Liver (tissue), 9 donors: ENCODE results near the gene FAM53B. TPM values are rescaled to one million over a fixed set of nuclear protein-coding genes. Genes with fewer than 3 reads are reported as not detected.
A peak's percentile ranks its signal among the peaks of the same experiment; 100 is the strongest.

Experiments
- DNase-seq: peaks from one replicate; pipeline ENCODE4 v3.0.0-alpha.2; 2017; ENCODE audit warnings: low spot score
- H3K27ac ChIP-seq, 2 donors: one replicate each; pipeline ENCODE4 v1.7.0; 2013; ENCODE audit warnings: inconsistent platforms in 2 of 2, low read length in 2 of 2, control low read depth in 1 of 2, low read depth in 1 of 2, mild to moderate bottlenecking in 1 of 2
- H3K27me3 ChIP-seq, 4 donors: one replicate each; pipeline versions ENCODE4 v1.6.1 to v1.7.0; 2013; ENCODE audit warnings: low read length in 3 of 4, inconsistent platforms in 1 of 4, mild to moderate bottlenecking in 1 of 4, moderate library complexity in 1 of 4; ENCODE audit not compliant: control insufficient read depth in 4 of 4, insufficient read depth in 4 of 4
- H3K36me3 ChIP-seq, 4 donors: one replicate each; pipeline versions ENCODE4 v1.6.1 to v1.7.0; 2013; ENCODE audit warnings: low read length in 3 of 4, mild to moderate bottlenecking in 3 of 4, low read depth in 1 of 4, moderate library complexity in 1 of 4; ENCODE audit not compliant: control insufficient read depth in 4 of 4, insufficient read depth in 3 of 4
- H3K4me1 ChIP-seq, 4 donors: one replicate each; pipeline versions ENCODE4 v1.6.1 to v1.7.0; 2013; ENCODE audit warnings: low read length in 3 of 4, mild to moderate bottlenecking in 3 of 4, moderate library complexity in 1 of 4; ENCODE audit not compliant: control insufficient read depth in 4 of 4, insufficient read depth in 4 of 4
- H3K4me3 ChIP-seq, 3 donors: one replicate each; pipeline versions ENCODE4 v1.6.1 to v1.7.0; 2013; ENCODE audit warnings: low read length in 3 of 3, control low read depth in 1 of 3, low read depth in 1 of 3, mild to moderate bottlenecking in 1 of 3
- H3K9ac ChIP-seq, 2 donors: one replicate each; pipeline ENCODE4 v1.7.0; 2013; ENCODE audit warnings: low read length in 2 of 2, mild to moderate bottlenecking in 2 of 2, moderate library complexity in 2 of 2, control low read depth in 1 of 2, low read depth in 1 of 2
- H3K9me3 ChIP-seq, 4 donors: one replicate each; pipeline versions ENCODE4 v1.6.1 to v1.7.0; 2013; ENCODE audit warnings: low read length in 3 of 4; ENCODE audit not compliant: control insufficient read depth in 4 of 4
- ATF3 ChIP-seq: IDR thresholded peaks from 2 replicates; pipeline ENCODE4 v1.6.1; 2016; ENCODE audit warnings: antibody characterized with exemption
- CTCF ChIP-seq: fragments of 150-350 bp; IDR thresholded peaks from 2 replicates; pipeline ENCODE4 v1.5.1; 2017; ENCODE audit warnings: improper control_type of control experiment, low read depth, low read length; ENCODE audit not compliant: missing input control
- EGR1 ChIP-seq, 2 donors: IDR thresholded peaks; 2 replicates each; pipeline ENCODE4 v1.6.1; 2016 to 2018; ENCODE audit warnings: antibody characterized with exemption in 2 of 2, low read depth in 2 of 2
- FOXA1 ChIP-seq: IDR thresholded peaks from 2 replicates; pipeline ENCODE4 v1.6.1; 2016; ENCODE audit warnings: antibody characterized with exemption
- FOXA2 ChIP-seq: IDR thresholded peaks from 2 replicates; pipeline ENCODE4 v1.6.1; 2016; ENCODE audit warnings: antibody characterized with exemption
- GABPA ChIP-seq, 2 donors: IDR thresholded peaks in 1 of 2; conservative IDR thresholded peaks in 1 of 2; 2 replicates each; pipeline ENCODE4 v1.6.1; 2016; ENCODE audit warnings: antibody characterized with exemption in 2 of 2, mild to moderate bottlenecking in 1 of 2, moderate library complexity in 1 of 2
- HNF4A ChIP-seq, 2 donors: conservative IDR thresholded peaks; 2 replicates each; pipeline ENCODE4 v1.6.1; 2016; ENCODE audit warnings: antibody characterized with exemption in 2 of 2, mild to moderate bottlenecking in 2 of 2
- HNF4G ChIP-seq: IDR thresholded peaks from 2 replicates; pipeline ENCODE4 v1.6.1; 2016; ENCODE audit warnings: antibody characterized with exemption
- JUND ChIP-seq, 2 donors: IDR thresholded peaks; 2 replicates each; pipeline ENCODE4 v1.6.1; 2016; ENCODE audit warnings: antibody characterized with exemption in 2 of 2
- MAX ChIP-seq: IDR thresholded peaks from 2 replicates; pipeline ENCODE4 v1.6.1; 2016; ENCODE audit warnings: antibody characterized with exemption
- NR2F2 ChIP-seq: IDR thresholded peaks from 2 replicates; pipeline ENCODE4 v1.6.1; 2016; ENCODE audit warnings: antibody characterized with exemption
- RAD21 ChIP-seq, 2 donors: IDR thresholded peaks; 2 replicates each; pipeline ENCODE4 v1.6.1; 2016; ENCODE audit warnings: antibody characterized with exemption in 2 of 2, mild to moderate bottlenecking in 2 of 2
- REST ChIP-seq: IDR thresholded peaks from 2 replicates; pipeline ENCODE4 v1.6.1; 2016; ENCODE audit warnings: antibody characterized with exemption, mild to moderate bottlenecking
- RXRA ChIP-seq, 2 donors: IDR thresholded peaks; 2 replicates each; pipeline ENCODE4 v1.6.1; 2017 to 2018; ENCODE audit warnings: antibody characterized with exemption in 2 of 2, mild to moderate bottlenecking in 1 of 2
- SP1 ChIP-seq: IDR thresholded peaks from 2 replicates; pipeline ENCODE4 v1.6.1; 2018; ENCODE audit warnings: antibody characterized with exemption, mild to moderate bottlenecking
- TAF1 ChIP-seq: conservative IDR thresholded peaks from 2 replicates; pipeline ENCODE4 v1.6.1; 2016; ENCODE audit warnings: antibody characterized with exemption, mild to moderate bottlenecking
- YY1 ChIP-seq: IDR thresholded peaks from 2 replicates; pipeline ENCODE4 v1.6.1; 2016; ENCODE audit warnings: antibody characterized with exemption, mild to moderate bottlenecking
- ZBTB33 ChIP-seq: IDR thresholded peaks from 2 replicates; pipeline ENCODE4 v1.6.1; 2016; ENCODE audit warnings: antibody characterized with exemption
- WGBS: extraction: QIAGEN DNeasy Blood & Tissue Kit; methylation state at CpG from one replicate; pipeline ENCODE4 v1.1.7; 2013; 5-methylcytosine and 5-hydroxymethylcytosine counted together
- polyA plus RNA-seq, 2 donors: library from polyadenylated mRNA; stranded (reverse) in 1 of 2; unstranded in 1 of 2; fragments of 200-250 nt in 1 of 2; fragments of >200 nt in 1 of 2; fragmentation: Nextera tagmentation in 1 of 2; extraction: Ambion mirVana in 1 of 2; gene quantifications; one replicate each; pipeline versions ENCODE4 v1.2.1 to v1.2.3, GENCODE V29; 2013 to 2015
- total RNA-seq, 2 donors: library from RNA; depleted of rRNA; stranded (reverse); fragments of >200 nt; gene quantifications; one replicate each; pipeline ENCODE4 v1.2.3, GENCODE V29; 2014
- donor health status: healthy.
- donor health status: healthy.
- donor health status: healthy.
- donor health status: healthy.
- donor health status: healthy.

Gene FAM53B
- total and polyA plus RNA-seq, 4 donors: 1.1 to 24.0 (median 6.3) TPM

GRCh38 chr10:124701038-124701365, 43.2 kb downstream of the FAM53B start:
- H3K9ac ChIP-seq: no peak overlapping the region
- peaks cover 0 to 6% (median 1%) of the 10 kb centered on the region in 4 donors for H3K36me3 ChIP-seq
- peaks cover 25 to 62% (median 40%) of the 10 kb centered on the region in 4 donors for H3K4me1 ChIP-seq
- H3K27me3 ChIP-seq: no peaks in the 10 kb centered on the region
- no peak for TF ChIP-seq RAD21 (IDR thresholded peaks at IDR 0.05)
- DNase-seq: no peak
- H3K4me3 ChIP-seq: no peak overlapping the region
- 61% methylated on average over 1 of the region's 1 CpG for WGBS
- no peaks in the 10 kb centered on the region for H3K9me3 ChIP-seq
- H3K27ac ChIP-seq: peak overlapping the region; percentile 57 to 75

- peak overlapping the region; percentile 38 to 75 for H3K27ac ChIP-seq
- no peak overlapping the region for H3K4me3 ChIP-seq
- H3K4me1 ChIP-seq: peaks cover 25 to 57% (median 39%) of the 10 kb centered on the region in 4 donors
- TF ChIP-seq CTCF (no peak), FOXA2 (no peak), YY1 (no peak), HNF4G (no peak), NR2F2 (no peak), MAX (no peak), RAD21 (IDR thresholded peaks at IDR 0.05) (no peak), HNF4A (conservative IDR thresholded peaks at IDR 0.05) (no peak), EGR1 (IDR thresholded peaks at IDR 0.05; ENCODE audit: low read depth in 2 of 2) (no peak), RXRA (IDR thresholded peaks at IDR 0.05) (no peak), TAF1 (no peak), GABPA (IDR thresholded peaks at IDR 0.05 in 1 of 2, conservative IDR thresholded peaks at IDR 0.05 in 1 of 2) (no peak), ZBTB33 (no peak), JUND (IDR thresholded peaks at IDR 0.05) (no peak), REST (no peak), FOXA1 (no peak), ATF3 (no peak), SP1 (no peak)
- H3K36me3 ChIP-seq: peaks cover 0 to 2% (median 1%) of the 10 kb centered on the region in 4 donors
- no peaks in the 10 kb centered on the region for H3K27me3 ChIP-seq
- no peaks in the 10 kb centered on the region for H3K9me3 ChIP-seq
- WGBS: 78% methylated on average over 26 of the region's 26 CpGs
- no peak overlapping the region for H3K9ac ChIP-seq
- no peak for DNase-seq
These were observed 43.7 kb downstream of the FAM53B start for GRCh38 chr10:124700293-124701037.
